ENCODE results near the gene SHKBP1.

SHKBP1 gene

DNA sequence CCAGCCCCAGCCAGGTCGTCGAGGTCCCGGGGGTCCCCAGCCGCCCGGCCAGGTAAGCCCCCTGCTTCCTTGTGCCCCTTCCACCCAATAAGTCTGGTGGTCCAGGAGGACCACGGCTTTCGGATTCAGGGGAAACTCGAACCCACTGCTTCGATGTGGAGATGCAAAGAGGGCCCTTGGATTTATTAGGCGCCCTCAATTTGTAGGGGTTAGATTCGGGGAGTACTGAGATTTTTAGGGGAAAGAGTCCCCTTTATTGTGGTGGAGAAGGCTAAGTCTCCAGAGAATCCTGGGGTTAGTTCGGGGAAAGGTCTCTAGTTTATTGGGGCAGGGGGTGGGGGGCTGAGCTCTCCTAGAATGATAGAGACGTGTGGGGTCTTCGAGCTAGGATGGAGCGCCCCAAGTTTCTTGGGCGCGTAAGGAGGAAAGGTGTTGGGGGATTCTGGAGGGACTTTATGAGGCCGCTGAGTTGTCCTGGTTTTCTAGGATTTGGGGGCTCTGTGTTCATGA is 20.7 kb downstream of the SHKBP1 start:
- Histone ChIP-seq H3K4me1 (ENCODE audit: control insufficient read depth in 1 of 2, insufficient read depth in 2 of 2, low read length in 2 of 2) (peaks cover 0 to 35% of the 10 kb centered on the region in 2 donors), H3K36me3 (ENCODE audit: control insufficient read depth in 1 of 2, insufficient read depth in 2 of 2, low read length in 2 of 2) (no peaks in the 10 kb centered on the region), H3K4me3 (ENCODE audit: low read depth in 1 of 2, low read length in 2 of 2) (peak overlapping the region in 1 of 2 donors; percentile 42), H3K27ac (ENCODE audit: low read length) (no peak overlapping the region), H3K9me3 (ENCODE audit: control insufficient read depth in 1 of 2, low read length in 2 of 2) (no peaks in the 10 kb centered on the region), H3K27me3 (ENCODE audit: low read depth, low read length) (peaks cover 24% of the 10 kb centered on the region)

- H3K4me3 ChIP-seq (ENCODE audit: low read depth in 1 of 2, low read length in 2 of 2) = peak overlapping the region in 1 of 2 donors; percentile 54
- H3K9me3 ChIP-seq (ENCODE audit: control insufficient read depth in 1 of 2, low read length in 2 of 2) = no peaks in the 10 kb centered on the region
- H3K36me3 ChIP-seq (ENCODE audit: control insufficient read depth in 1 of 2, insufficient read depth in 2 of 2, low read length in 2 of 2) = no peaks in the 10 kb centered on the region
- H3K4me1 ChIP-seq (ENCODE audit: control insufficient read depth in 1 of 2, insufficient read depth in 2 of 2, low read length in 2 of 2) = peaks cover 8 to 41% of the 10 kb centered on the region in 2 donors
- peaks cover 24% of the 10 kb centered on the region for H3K27me3 ChIP-seq (ENCODE audit: low read depth, low read length)
- no peak overlapping the region for H3K27ac ChIP-seq (ENCODE audit: low read length)
These were observed 21.6 kb downstream of the SHKBP1 start for GRCh38 chr19:40598121-40598917.

DNA sequence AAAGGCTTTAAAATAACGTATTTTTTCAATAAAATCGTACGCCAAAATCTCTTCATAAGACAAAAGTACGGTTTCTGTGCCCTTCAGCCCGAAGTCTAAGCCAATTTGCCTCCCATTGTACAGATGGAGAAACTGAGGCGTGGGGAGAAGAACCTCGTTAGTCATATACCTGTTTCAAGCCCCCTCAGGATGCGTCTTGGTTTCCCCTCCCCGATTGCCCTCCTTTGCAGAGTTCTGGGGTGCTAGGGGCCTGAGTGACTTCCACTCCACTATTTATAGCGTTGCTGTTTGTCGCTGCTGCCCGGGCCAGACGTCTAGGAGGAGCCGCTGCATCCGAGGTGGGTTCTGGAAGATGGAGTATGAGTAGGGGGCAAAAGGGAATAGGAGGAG is 22.2 kb downstream of the SHKBP1 start:
- H3K36me3 ChIP-seq (ENCODE audit: control insufficient read depth in 1 of 2, insufficient read depth in 2 of 2, low read length in 2 of 2) = no peaks in the 10 kb centered on the region
- H3K27me3 ChIP-seq (ENCODE audit: low read depth, low read length) = peaks cover 24% of the 10 kb centered on the region
- no peaks in the 10 kb centered on the region for H3K9me3 ChIP-seq (ENCODE audit: control insufficient read depth in 1 of 2, low read length in 2 of 2)
- H3K4me3 ChIP-seq (ENCODE audit: low read depth in 1 of 2, low read length in 2 of 2) = peak overlapping the region in 1 of 2 donors; percentile 54
- no peak overlapping the region for H3K27ac ChIP-seq (ENCODE audit: low read length)
- peaks cover 10 to 47% of the 10 kb centered on the region in 2 donors for H3K4me1 ChIP-seq (ENCODE audit: control insufficient read depth in 1 of 2, insufficient read depth in 2 of 2, low read length in 2 of 2)

DNA sequence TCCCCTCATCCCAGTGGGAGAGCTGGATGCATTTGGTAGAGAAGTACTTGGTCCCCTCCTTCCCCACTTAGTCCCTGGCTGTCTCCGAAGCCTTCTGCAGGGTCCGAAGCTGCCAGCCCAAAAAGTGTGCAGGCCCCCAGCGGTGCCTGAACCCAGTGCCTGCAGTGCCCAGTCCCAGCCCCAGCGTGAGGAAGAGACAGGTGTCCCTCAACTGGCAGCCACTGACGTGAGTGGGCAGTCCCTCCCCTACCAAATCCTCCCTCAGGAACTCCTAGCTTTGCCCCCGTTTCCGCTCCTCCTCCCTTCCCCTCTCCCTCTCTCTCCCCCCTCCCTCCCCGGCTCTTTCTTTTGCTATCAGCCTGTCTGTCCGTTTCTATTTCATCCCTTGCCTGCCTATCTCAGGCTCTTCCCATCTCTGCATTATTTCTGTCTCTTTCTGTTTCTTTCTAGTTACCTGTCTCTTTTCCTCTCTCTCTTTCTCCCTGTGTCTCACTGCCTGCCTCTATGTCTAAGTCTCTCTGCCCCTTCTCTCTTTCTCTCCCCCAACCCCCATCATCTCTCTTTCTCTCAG is 22.7 kb downstream of the SHKBP1 start:
- peak overlapping the region in 1 of 2 donors; percentile 54 for H3K4me3 ChIP-seq (ENCODE audit: low read depth in 1 of 2, low read length in 2 of 2)

GRCh38 chr19:40599902-40600569 is 23.4 kb downstream of the SHKBP1 start:
- H3K27ac ChIP-seq (ENCODE audit: low read length) = no peak overlapping the region
- H3K4me1 ChIP-seq (ENCODE audit: control insufficient read depth in 1 of 2, insufficient read depth in 2 of 2, low read length in 2 of 2) = peaks cover 13 to 58% of the 10 kb centered on the region in 2 donors
- no peaks in the 10 kb centered on the region for H3K36me3 ChIP-seq (ENCODE audit: control insufficient read depth in 1 of 2, insufficient read depth in 2 of 2, low read length in 2 of 2)
- no peaks in the 10 kb centered on the region for H3K9me3 ChIP-seq (ENCODE audit: control insufficient read depth in 1 of 2, low read length in 2 of 2)
- peak overlapping the region in 1 of 2 donors; percentile 54 for H3K4me3 ChIP-seq (ENCODE audit: low read depth in 1 of 2, low read length in 2 of 2)
- H3K27me3 ChIP-seq (ENCODE audit: low read depth, low read length) = peaks cover 24% of the 10 kb centered on the region

More for the DNA sequence above, 22.7 kb downstream of the SHKBP1 start:
- H3K36me3 ChIP-seq (ENCODE audit: control insufficient read depth in 1 of 2, insufficient read depth in 2 of 2, low read length in 2 of 2) = no peaks in the 10 kb centered on the region
- no peak overlapping the region for H3K27ac ChIP-seq (ENCODE audit: low read length)
- H3K9me3 ChIP-seq (ENCODE audit: control insufficient read depth in 1 of 2, low read length in 2 of 2) = no peaks in the 10 kb centered on the region
- H3K4me1 ChIP-seq (ENCODE audit: control insufficient read depth in 1 of 2, insufficient read depth in 2 of 2, low read length in 2 of 2) = peaks cover 10 to 52% of the 10 kb centered on the region in 2 donors
- peaks cover 24% of the 10 kb centered on the region for H3K27me3 ChIP-seq (ENCODE audit: low read depth, low read length)

DNA sequence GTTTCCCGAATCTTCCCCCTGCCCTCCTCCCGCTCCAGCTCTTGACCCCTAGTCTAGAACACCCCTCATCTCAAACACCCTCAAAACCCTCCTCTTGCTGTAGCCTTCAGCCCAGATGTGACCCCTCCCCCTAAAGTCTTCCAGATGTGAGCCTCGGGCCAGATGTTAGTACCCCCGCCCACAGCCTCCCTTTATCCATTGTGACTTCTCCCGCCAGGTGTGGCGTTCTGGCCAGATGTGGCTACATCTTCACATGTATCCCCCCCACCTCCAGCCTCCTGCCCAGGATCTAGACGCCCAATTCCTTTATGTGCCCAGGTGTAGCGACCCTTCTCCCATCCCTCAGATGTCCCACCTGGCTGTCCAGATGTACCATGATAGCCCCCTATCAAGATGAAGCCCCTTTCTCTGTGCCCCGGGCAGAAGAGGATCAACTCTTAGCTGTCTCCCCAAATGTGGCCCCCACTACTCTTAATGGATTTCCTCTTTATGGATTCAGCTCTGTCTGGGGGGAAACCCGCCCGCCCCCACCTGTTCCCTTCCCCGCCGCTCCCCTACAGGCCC is 24.0 kb downstream of the SHKBP1 start:
- Histone ChIP-seq H3K4me3 (ENCODE audit: low read depth in 1 of 2, low read length in 2 of 2) (peak overlapping the region in 1 of 2 donors; percentile 54), H3K9me3 (ENCODE audit: control insufficient read depth in 1 of 2, low read length in 2 of 2) (no peaks in the 10 kb centered on the region), H3K36me3 (ENCODE audit: control insufficient read depth in 1 of 2, insufficient read depth in 2 of 2, low read length in 2 of 2) (no peaks in the 10 kb centered on the region), H3K27me3 (ENCODE audit: low read depth, low read length) (peaks cover 24% of the 10 kb centered on the region), H3K4me1 (ENCODE audit: control insufficient read depth in 1 of 2, insufficient read depth in 2 of 2, low read length in 2 of 2) (peaks cover 13 to 64% of the 10 kb centered on the region in 2 donors), H3K27ac (ENCODE audit: low read length) (no peak overlapping the region)

DNA sequence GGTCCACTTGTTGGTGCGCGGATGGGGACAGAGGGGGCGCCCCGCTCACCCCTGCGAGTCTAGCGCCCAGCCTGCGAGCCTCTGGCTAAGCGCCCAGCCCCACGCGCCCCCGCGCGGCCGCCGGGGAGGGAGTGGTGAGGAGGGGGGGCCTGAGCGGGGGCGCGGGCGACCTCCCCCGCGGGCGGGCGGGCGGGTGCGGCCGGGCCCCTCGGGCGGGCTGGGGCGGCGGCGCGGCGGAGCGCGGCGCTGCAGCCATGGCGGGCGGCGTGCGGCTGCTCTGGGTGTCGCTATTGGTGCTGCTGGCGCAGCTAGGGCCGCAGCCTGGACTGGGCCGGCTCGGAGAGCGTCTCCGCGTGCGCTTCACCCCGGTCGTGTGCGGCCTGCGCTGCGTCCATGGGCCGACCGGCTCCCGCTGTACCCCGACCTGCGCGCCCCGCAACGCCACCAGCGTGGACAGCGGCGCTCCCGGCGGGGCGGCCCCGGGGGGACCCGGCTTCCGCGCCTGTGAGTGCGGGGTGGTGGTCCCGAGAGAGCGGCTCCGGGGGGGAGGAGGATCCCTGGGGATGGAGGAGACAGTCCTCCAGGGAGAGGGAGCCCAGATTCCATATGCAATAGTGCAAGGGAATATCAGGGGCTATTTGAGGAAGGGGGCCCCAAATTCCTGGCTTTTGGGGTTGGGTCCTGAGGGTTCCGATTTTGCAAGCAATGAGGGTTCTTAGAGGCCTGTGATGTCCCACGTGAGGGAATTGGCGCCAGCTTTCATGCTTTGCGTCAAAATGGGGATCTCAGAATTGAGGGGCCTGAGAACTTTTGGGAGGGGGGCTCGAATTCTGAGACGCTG is 24.7 kb downstream of the SHKBP1 start, which contains the start of gene LTBP4:
TSS of gene LTBP4 (plus strand) at position 236 of the 841 bp plus-strand sequence. CDS start at position 255, 19 bp downstream.
- Histone ChIP-seq H3K4me3 (ENCODE audit: low read depth in 1 of 2, low read length in 2 of 2) (peak within 1 kb of the TSS; percentile 60 to 69), H3K4me1 (ENCODE audit: control insufficient read depth in 1 of 2, insufficient read depth in 2 of 2, low read length in 2 of 2) (peaks cover 13 to 71% of the 10 kb centered on the region in 2 donors), H3K27ac (ENCODE audit: low read length) (no peak within 1 kb of the TSS), H3K27me3 (ENCODE audit: low read depth, low read length) (peaks cover 24% of the 10 kb centered on the region), H3K36me3 (ENCODE audit: control insufficient read depth in 1 of 2, insufficient read depth in 2 of 2, low read length in 2 of 2) (no peaks in the 10 kb centered on the region), H3K9me3 (ENCODE audit: control insufficient read depth in 1 of 2, low read length in 2 of 2) (no peaks in the 10 kb centered on the region)

GRCh38 chr19:40603071-40603388 is 26.4 kb downstream of the SHKBP1 start:
- peak overlapping the region; percentile 53 to 69 for H3K4me3 ChIP-seq (ENCODE audit: low read depth in 1 of 2, low read length in 2 of 2)
- peak overlapping the region; percentile 90 for H3K27ac ChIP-seq (ENCODE audit: low read length)
- no peaks in the 10 kb centered on the region for H3K36me3 ChIP-seq (ENCODE audit: control insufficient read depth in 1 of 2, insufficient read depth in 2 of 2, low read length in 2 of 2)
- H3K9me3 ChIP-seq (ENCODE audit: control insufficient read depth in 1 of 2, low read length in 2 of 2) = no peaks in the 10 kb centered on the region
- peaks cover 13 to 71% of the 10 kb centered on the region in 2 donors for H3K4me1 ChIP-seq (ENCODE audit: control insufficient read depth in 1 of 2, insufficient read depth in 2 of 2, low read length in 2 of 2)
- peaks cover 15% of the 10 kb centered on the region for H3K27me3 ChIP-seq (ENCODE audit: low read depth, low read length)

DNA sequence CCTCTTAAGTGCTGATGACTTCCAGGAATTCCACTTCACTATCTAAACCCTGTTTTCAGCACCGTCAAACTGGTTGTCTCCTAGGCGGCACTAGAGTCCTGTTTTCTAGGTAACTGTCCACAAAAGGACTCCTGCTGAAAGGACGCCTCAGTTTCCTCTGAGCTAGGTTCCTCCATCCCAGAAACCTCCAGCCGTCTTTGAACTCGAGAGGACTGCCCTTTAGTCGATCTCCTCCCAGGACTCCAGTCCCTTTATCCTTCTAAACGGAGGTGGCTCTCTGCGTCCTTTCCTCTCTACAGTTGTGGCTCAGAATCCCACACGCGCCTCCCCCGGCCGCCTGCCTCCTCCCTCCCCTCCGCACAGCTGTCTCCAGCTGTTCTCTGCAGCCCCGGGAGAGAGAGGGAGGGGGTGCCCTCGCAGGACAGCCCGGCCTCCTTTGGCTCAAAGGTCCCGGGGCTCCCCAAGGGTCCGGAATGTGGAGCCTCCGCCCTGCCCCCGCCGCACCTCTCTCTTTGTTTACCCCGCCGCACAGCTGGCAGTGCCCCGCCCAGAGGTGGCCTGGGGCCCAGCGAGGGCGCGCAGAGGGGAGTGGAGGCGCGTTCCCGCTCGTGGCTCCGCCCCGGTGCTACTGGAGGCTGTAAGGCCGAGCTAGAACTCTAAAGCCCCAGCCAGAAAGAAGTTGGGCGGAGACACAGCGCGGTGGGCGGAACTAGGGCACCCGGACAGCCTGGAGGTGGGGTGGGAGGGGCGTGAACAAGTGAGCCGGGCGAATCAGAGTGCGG is 26.9 kb downstream of the SHKBP1 start:
- peaks cover 13 to 66% of the 10 kb centered on the region in 2 donors for H3K4me1 ChIP-seq (ENCODE audit: control insufficient read depth in 1 of 2, insufficient read depth in 2 of 2, low read length in 2 of 2)
- H3K27me3 ChIP-seq (ENCODE audit: low read depth, low read length) = peaks cover 12% of the 10 kb centered on the region
- H3K9me3 ChIP-seq (ENCODE audit: control insufficient read depth in 1 of 2, low read length in 2 of 2) = no peaks in the 10 kb centered on the region
- H3K27ac ChIP-seq (ENCODE audit: low read length) = peak overlapping the region; percentile 90
- peak overlapping the region; percentile 53 to 69 for H3K4me3 ChIP-seq (ENCODE audit: low read depth in 1 of 2, low read length in 2 of 2)
- no peaks in the 10 kb centered on the region for H3K36me3 ChIP-seq (ENCODE audit: control insufficient read depth in 1 of 2, insufficient read depth in 2 of 2, low read length in 2 of 2)

DNA sequence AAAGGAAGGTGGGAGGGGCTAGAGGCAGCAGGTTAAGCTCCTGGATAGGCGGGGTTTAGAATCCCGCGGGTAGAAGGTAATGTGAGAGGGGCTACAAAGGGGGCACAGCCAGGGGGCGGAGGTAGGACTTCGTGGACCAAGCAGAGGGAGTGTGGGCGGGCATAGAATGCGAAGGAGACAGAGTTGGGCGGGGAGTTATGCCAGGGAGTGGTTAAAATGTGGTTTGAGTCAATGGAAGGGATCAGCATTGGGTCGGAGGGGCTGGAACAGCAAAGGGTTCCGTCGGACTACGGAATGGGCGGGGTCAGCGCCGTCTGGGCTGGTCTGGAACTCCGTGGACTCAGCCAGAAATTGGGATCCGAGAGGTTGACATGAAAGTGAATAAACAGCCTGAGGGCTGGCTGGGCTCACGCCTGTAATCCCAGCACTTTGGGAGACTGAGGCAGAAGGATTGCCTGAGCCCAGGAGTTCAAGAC is 27.5 kb downstream of the SHKBP1 start:
- peaks cover 13 to 63% of the 10 kb centered on the region in 2 donors for H3K4me1 ChIP-seq (ENCODE audit: control insufficient read depth in 1 of 2, insufficient read depth in 2 of 2, low read length in 2 of 2)
- H3K9me3 ChIP-seq (ENCODE audit: control insufficient read depth in 1 of 2, low read length in 2 of 2) = no peaks in the 10 kb centered on the region
- H3K27me3 ChIP-seq (ENCODE audit: low read depth, low read length) = peaks cover 7% of the 10 kb centered on the region
- no peaks in the 10 kb centered on the region for H3K36me3 ChIP-seq (ENCODE audit: control insufficient read depth in 1 of 2, insufficient read depth in 2 of 2, low read length in 2 of 2)
- H3K4me3 ChIP-seq (ENCODE audit: low read depth in 1 of 2, low read length in 2 of 2) = peak overlapping the region; percentile 53 to 69
- H3K27ac ChIP-seq (ENCODE audit: low read length) = no peak overlapping the region
